HG02571 (cell line): ENCODE results near the gene ST6GALNAC1.

Experiments
- ATAC-seq: cut with Tn5 transposase; IDR thresholded peaks from one replicate; pipeline ENCODE4 v1.9.1; 2021; ENCODE audit warnings: mild to moderate bottlenecking, moderate library complexity; ENCODE audit not compliant: unreplicated experiment

The ST6GALNAC1 gene

GRCh38 chr17:76581515-76581914 is 62.0 kb downstream of the ST6GALNAC1 start:
- ATAC-seq, result no peak

- ATAC-seq, result no peak
Measured at GRCh38 chr17:76579281-76579680, 64.3 kb downstream of the ST6GALNAC1 start.

GRCh38 chr17:76578376-76578775 is 65.2 kb downstream of the ST6GALNAC1 start:
- no peak for ATAC-seq

GRCh38 chr17:76577876-76578275 is 65.7 kb downstream of the ST6GALNAC1 start:
- ATAC-seq, result no peak

GRCh38 chr17:76576189-76576588 is 67.4 kb downstream of the ST6GALNAC1 start:
- ATAC-seq, result no peak

GRCh38 chr17:76575570-76575969 is 68.0 kb downstream of the ST6GALNAC1 start:
- ATAC-seq, result no peak
